ENCODE measurements around the gene GIGYF2. TPM values are rescaled to one million over a fixed set of nuclear protein-coding genes. Genes with fewer than 3 reads are reported as not detected.

Gene GIGYF2
- total and polyA plus RNA-seq, 2 of the 13 experiments (the other 11 are each of a cell fraction or from before 2014, with no cell fraction given), result 44.9 to 73.5 TPM

DNA sequence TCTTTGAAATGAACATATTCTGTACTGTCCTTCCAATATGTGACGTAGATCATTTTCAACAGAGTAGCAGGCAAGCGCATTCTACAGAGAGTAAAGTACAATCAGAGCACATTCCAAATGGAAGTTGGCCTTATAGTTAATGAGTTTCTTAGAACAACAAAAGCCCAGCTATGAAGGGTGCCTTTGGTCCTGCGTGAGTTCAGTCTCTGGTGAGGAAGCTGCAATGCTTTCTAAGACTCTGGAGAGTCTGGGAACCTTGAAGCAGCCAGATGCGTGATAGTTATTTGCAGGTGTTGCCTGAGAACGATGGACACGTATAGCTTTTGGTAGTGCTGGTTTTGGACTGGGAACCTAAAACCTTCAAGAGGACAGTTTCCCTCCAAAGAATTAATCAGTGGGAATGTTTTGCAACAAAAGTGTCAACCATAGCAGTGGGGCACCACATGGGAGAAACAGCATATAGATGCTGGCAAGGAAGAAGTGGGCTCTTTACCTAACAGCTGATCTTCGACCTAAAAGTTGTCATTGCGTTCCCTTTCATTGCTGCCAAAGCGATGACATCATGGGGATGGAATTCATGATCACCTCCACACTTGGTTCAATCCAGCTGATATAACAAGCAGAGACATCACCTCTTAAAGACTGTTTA is 163.6 kb downstream of the GIGYF2 start (continued):
- TF ChIP-seq, protein P1, sequence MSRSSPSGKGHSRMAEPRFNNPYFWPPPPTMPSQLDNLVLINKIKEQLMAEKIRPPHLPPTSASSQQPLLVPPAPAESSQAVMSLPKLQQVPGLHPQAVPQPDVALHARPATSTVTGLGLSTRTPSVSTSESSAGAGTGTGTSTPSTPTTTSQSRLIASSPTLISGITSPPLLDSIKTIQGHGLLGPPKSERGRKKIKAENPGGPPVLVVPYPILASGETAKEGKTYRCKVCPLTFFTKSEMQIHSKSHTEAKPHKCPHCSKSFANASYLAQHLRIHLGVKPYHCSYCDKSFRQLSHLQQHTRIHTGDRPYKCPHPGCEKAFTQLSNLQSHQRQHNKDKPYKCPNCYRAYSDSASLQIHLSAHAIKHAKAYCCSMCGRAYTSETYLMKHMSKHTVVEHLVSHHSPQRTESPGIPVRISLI (CRISPR knock-in tag; IDR thresholded peaks at IDR 0.05; ENCODE audit: borderline replicate concordance), result no peak
- TF ChIP-seq, protein P2, sequence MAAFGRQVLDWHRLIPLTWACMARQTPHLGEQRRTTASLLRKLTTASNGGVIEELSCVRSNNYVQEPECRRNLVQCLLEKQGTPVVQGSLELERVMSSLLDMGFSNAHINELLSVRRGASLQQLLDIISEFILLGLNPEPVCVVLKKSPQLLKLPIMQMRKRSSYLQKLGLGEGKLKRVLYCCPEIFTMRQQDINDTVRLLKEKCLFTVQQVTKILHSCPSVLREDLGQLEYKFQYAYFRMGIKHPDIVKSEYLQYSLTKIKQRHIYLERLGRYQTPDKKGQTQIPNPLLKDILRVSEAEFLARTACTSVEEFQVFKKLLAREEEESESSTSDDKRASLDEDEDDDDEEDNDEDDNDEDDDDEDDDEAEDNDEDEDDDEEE (CRISPR knock-in tag; IDR thresholded peaks at IDR 0.05), result no peak
- TF ChIP-seq FOXK2 (IDR thresholded peaks at IDR 0.05) (peak; percentile 6; the same call in 1 of the 2 replicates), ZSCAN31 (CRISPR knock-in tag; IDR thresholded peaks at IDR 0.05; ENCODE audit: low read depth) (no peak), EP300 (IDR thresholded peaks at IDR 0.05; ENCODE audit: low read depth in 2 of 2, low read length in 2 of 2) (peak in 1 of 2 experiments; percentile 62; a peak in 2 of 4 replicates), EP300 (CRISPR knock-in tag; IDR thresholded peaks at IDR 0.05; ENCODE audit: borderline replicate concordance) (no peak), ZBTB7A (CRISPR knock-in tag; IDR thresholded peaks at IDR 0.05) (peak; percentile 20; the same call in 1 of the 2 replicates), TBX2 (CRISPR knock-in tag; IDR thresholded peaks at IDR 0.05; ENCODE audit: borderline replicate concordance) (no peak), SNRNP70 (IDR thresholded peaks at IDR 0.05; ENCODE audit: low read depth, low read length) (no peak), XRCC5 (optimal IDR thresholded peaks at IDR 0.05; ENCODE audit: low read length) (no peak), PHF8 (CRISPR knock-in tag; IDR thresholded peaks at IDR 0.05) (no peak), SUZ12 (IDR thresholded peaks at IDR 0.05; ENCODE audit: low read depth, low read length) (no peak), ZSCAN25 (CRISPR knock-in tag; IDR thresholded peaks at IDR 0.05) (peak; percentile 66; the same call in 1 of the 2 replicates), GABPB1 (CRISPR knock-in tag; IDR thresholded peaks at IDR 0.05) (no peak; the same call in 1 of the 2 replicates), MEF2D (CRISPR knock-in tag; IDR thresholded peaks at IDR 0.05) (peak; percentile 74), ZNF572 (CRISPR knock-in tag; IDR thresholded peaks at IDR 0.05) (no peak)
- TF ChIP-seq, protein P3, sequence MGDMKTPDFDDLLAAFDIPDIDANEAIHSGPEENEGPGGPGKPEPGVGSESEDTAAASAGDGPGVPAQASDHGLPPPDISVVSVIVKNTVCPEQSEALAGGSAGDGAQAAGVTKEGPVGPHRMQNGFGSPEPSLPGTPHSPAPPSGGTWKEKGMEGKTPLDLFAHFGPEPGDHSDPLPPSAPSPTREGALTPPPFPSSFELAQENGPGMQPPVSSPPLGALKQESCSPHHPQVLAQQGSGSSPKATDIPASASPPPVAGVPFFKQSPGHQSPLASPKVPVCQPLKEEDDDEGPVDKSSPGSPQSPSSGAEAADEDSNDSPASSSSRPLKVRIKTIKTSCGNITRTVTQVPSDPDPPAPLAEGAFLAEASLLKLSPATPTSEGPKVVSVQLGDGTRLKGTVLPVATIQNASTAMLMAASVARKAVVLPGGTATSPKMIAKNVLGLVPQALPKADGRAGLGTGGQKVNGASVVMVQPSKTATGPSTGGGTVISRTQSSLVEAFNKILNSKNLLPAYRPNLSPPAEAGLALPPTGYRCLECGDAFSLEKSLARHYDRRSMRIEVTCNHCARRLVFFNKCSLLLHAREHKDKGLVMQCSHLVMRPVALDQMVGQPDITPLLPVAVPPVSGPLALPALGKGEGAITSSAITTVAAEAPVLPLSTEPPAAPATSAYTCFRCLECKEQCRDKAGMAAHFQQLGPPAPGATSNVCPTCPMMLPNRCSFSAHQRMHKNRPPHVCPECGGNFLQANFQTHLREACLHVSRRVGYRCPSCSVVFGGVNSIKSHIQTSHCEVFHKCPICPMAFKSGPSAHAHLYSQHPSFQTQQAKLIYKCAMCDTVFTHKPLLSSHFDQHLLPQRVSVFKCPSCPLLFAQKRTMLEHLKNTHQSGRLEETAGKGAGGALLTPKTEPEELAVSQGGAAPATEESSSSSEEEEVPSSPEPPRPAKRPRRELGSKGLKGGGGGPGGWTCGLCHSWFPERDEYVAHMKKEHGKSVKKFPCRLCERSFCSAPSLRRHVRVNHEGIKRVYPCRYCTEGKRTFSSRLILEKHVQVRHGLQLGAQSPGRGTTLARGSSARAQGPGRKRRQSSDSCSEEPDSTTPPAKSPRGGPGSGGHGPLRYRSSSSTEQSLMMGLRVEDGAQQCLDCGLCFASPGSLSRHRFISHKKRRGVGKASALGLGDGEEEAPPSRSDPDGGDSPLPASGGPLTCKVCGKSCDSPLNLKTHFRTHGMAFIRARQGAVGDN (CRISPR knock-in tag; IDR thresholded peaks at IDR 0.05), result no peak
- TF ChIP-seq, protein P4, sequence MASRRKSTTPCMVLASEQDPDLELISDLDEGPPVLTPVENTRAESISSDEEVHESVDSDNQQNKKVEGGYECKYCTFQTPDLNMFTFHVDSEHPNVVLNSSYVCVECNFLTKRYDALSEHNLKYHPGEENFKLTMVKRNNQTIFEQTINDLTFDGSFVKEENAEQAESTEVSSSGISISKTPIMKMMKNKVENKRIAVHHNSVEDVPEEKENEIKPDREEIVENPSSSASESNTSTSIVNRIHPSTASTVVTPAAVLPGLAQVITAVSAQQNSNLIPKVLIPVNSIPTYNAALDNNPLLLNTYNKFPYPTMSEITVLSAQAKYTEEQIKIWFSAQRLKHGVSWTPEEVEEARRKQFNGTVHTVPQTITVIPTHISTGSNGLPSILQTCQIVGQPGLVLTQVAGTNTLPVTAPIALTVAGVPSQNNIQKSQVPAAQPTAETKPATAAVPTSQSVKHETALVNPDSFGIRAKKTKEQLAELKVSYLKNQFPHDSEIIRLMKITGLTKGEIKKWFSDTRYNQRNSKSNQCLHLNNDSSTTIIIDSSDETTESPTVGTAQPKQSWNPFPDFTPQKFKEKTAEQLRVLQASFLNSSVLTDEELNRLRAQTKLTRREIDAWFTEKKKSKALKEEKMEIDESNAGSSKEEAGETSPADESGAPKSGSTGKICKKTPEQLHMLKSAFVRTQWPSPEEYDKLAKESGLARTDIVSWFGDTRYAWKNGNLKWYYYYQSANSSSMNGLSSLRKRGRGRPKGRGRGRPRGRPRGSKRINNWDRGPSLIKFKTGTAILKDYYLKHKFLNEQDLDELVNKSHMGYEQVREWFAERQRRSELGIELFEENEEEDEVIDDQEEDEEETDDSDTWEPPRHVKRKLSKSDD (CRISPR knock-in tag; IDR thresholded peaks at IDR 0.05; ENCODE audit: low read depth), result no peak; the same call in 1 of the 2 replicates
